Activated CD8-positive, alpha-beta memory T cell treated with anti-CD3 and anti-CD28 coated beads for 1 hour (primary cell): ENCODE measurements around the gene LRSAM1.

Experiments
- DNase-seq, 2 donors: peaks; one replicate each; pipeline ENCODE4 v3.0.0-alpha.2; 2020; ENCODE audit warnings: low read depth in 1 of 2; ENCODE audit errors: extremely low read depth in 1 of 2

LRSAM1 gene

GRCh38 chr9:127450830-127451607, at the start of gene LRSAM1, which contains the start of gene RPL12:
TSS of gene LRSAM1 (plus strand) at chr9:127451510. CDS start at chr9:127454528, 3,018 bp downstream.
TSS of gene RPL12 (minus strand) at chr9:127451406. CDS start at chr9:127451317, 89 bp downstream.
- peak; percentile 98 to 99 for DNase-seq

- DNase-seq: no peak
Measured at GRCh38 chr9:127402401-127403090, 48.8 kb upstream of the LRSAM1 start.

GRCh38 chr9:127403507-127404192, 47.7 kb upstream of the LRSAM1 start:
- no peak for DNase-seq

DNA sequence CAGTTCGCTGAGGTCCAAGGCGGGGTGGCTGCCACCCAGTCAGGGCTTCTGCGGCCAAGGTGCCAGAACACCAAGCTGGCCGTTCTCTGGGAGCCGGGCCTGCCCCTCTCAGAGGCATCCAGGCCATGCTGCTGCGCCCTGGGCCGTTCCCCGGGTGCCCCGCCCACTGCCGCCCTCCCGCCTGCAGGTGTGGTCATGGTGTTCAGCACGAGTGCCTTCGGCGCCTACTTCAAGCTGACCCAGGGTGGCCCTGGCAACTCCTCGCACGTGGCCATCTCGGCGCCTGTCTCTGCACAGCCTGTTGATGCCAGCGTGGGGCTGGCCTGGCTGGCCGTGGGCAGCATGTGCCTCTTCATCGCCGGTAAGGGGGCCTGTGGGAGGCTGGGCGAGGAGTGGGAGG, 46.7 kb upstream of the LRSAM1 start:
- no peak for DNase-seq

GRCh38 chr9:127405344-127406125, 45.8 kb upstream of the LRSAM1 start:
- no peak for DNase-seq

GRCh38 chr9:127406799-127407491, 44.4 kb upstream of the LRSAM1 start:
- no peak for DNase-seq

GRCh38 chr9:127407492-127407843, 43.8 kb upstream of the LRSAM1 start:
- DNase-seq: no peak

DNA sequence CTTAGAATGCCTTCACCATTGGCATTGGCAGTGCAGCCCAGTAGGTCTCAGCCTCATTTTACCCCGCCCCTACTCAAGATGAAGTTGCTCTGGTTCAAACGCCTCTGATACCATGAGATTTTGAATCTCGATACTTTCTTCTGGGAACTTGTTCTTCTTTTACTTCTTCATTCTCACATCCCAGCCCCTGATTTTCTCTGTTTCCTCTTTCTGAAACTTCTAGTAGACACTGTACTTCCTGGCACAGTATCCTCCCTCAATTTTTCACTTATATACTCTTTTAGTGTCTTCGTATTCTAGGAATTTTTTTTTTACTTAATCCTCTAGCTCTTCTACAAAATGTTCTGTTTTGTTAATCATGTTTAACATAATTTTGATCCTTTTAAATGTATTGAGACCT, 40.2 kb upstream of the LRSAM1 start:
- DNase-seq: no peak

- no peak for DNase-seq
Measured at GRCh38 chr9:127415141-127415540, 36.2 kb upstream of the LRSAM1 start.

DNA sequence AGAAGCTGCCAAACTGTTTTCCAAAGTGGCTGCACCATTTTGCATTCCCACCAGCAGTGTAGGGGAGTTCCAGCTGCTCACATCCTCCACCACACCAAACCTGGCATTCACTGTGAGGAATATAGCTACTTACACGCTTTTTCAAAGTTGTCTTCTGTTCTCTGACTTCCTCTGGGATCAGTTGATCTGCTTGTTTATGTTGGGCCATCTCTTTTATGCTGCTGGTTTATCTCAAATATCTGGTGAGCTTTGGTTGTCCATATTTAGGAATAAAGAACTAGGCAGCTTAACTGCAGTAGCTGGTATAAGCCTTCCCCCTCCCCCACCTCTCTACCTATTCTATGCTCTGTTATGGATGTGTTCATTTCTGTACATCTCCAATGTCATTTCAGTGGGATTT, 35.7 kb upstream of the LRSAM1 start:
- no peak for DNase-seq

- DNase-seq: no peak
Measured at GRCh38 chr9:127417131-127418036, 33.9 kb upstream of the LRSAM1 start.

- DNase-seq: peak in 1 of 2 donors; percentile 24
Measured at GRCh38 chr9:127418037-127418471, 33.3 kb upstream of the LRSAM1 start.

- DNase-seq: no peak
Measured at GRCh38 chr9:127419348-127419747, 32.0 kb upstream of the LRSAM1 start.

DNA sequence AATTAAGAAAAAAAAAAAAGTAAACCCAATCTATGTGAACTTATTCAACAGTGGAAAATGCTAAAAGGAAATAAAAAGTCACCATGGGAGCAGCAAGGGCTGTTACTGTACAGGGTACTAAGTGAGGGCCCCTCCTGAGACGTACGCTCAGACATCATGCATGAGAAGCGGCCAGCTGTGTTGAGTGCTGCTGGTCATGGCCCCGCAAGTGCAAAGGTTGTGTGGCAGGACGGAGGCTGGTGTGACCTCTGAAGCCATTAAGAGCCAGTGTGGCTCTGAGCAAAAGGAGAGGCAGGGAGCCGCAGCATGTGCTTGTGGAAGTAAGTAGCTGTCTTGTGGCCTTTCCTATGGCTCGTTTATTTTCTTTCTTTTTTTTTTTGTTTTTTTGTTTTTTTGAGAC, 30.3 kb upstream of the LRSAM1 start:
- DNase-seq: no peak

DNA sequence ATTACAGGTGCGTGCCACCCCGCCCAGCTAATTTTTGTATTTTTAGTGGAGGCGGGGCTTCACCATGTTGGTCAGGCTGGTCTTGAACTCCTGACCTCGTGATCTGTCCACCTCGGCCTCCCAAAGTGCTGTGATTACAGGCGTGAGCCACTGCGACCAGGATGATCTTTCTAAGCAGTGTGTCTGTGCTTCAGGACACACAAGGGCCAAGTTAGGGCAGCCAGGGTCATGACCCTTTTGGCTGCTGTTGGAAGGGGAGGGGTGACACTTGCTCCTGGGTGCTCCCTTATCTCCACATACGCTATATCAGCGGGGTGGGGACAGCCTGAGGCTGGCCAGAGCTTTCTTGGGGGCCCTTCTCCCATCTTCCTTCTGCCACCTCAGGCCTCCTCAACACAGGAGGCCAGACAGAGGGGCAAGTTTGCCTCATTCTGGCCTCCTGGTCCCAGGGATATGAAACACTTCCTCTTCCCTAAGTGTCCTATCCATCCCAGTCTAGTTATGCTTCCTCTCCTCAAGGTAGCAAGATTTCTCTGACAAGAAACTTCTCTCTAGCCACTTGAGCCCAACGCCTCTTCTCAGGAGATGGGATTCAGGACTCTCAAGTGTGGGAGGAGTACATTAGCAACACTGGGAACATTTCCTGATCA, 29.1 kb upstream of the LRSAM1 start:
- no peak for DNase-seq

- DNase-seq: no peak
Measured at GRCh38 chr9:127422787-127423186, 28.5 kb upstream of the LRSAM1 start.

DNA sequence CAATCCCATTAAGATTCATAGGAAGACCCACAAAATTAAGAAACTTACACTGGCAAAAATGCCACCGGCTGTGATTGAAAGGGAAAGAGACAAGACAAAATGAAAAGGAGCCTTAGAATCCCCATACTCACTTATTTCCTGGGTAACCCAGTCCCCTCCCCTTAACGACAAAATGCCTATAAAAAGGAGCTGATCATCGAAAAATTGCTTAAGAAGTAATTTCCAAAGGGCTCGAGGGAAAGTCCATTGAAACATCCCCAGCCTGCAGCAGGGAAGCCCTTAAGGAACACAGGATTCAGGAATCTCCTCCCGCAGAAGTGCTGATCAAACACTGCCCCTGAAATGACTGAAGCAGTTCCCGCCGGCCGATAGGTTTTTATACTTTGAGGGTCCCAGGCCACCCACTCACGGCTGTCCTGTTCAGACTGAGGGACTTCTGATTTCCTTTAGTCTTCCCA, 27.8 kb upstream of the LRSAM1 start:
- DNase-seq: no peak

DNA sequence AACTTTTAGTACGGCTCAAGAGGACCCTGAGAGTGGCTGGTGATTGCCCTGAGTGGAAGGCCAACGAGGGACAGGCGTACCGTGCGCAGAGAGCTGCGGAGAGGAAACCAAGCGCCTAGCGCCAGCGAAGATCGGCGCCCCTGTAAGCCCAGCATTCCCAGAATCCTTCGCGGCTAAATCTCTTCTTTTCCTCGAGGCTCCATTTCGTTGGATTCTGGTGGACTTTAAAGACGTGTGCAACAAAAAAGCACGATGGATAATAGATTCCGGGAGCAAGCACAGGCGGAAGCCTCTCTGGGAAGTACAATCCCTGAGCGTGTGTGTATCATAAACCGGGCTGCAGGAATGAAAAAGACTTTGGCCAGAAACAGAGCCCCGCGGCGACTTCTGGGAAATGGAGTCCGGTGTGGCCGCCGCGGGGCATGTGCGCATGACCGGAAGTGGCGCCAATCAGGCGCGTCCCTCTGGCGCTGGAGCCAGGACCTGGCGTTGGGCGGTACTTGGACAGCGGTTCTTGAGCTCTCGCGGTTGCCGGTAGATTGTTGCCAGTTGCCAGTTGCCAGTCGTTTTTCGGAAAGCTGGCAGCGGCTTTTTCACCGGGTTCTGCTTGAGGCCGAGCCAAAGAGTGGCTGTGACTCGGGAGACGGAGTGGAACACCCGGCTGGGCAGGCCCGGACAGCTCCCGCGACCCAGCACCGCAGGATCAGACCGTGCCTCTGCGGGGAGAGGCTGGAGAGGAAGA, 27.2 kb upstream of the LRSAM1 start, which contains the start of gene ZNF79:
Gene ZNF79 (plus strand): TSS at position 449 of the 742 bp plus-strand sequence. CDS start 406 bp downstream, outside the sequence.
- peak; percentile 62 to 86 for DNase-seq
